Middle frontal gyrus (tissue), 1 donor: ENCODE results near the gene CYP3A4.
"Not testable (repeated sequence)": the region's sequence is repeated elsewhere in the genome, so short reads cannot be mapped to it uniquely, and the experiment has no call there.

ENCODE experiments used
- DNase-seq: peaks from one replicate; pipeline ENCODE4 v3.0.0-alpha.2; 2015; ENCODE audit warnings: low spot score; ENCODE audit errors: extremely low spot score

Gene CYP3A4

DNA sequence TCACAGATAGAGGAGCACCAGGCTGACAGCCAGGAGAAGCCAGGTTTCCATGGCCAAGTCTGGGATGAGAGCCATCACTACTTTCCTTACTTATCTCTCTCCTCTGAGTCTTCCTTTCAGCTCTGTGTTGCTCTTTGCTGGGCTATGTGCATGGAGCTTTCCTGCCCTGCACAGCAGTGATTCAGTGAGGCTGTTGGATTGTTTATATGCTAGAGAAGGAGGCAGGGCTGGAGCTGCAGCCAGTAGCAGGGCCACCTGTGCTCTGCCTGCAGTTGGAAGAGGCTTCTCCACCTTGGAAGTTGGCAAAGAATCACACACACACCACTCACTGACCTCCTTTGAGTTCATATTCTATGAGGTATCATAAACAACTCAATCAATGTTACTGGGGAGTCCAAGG lies at the start of gene CYP3A4:
TSS of gene CYP3A4 (minus strand) at position 178 of the 400 bp plus-strand sequence. CDS start at position 75, 103 bp downstream.
- no peak for DNase-seq

DNA sequence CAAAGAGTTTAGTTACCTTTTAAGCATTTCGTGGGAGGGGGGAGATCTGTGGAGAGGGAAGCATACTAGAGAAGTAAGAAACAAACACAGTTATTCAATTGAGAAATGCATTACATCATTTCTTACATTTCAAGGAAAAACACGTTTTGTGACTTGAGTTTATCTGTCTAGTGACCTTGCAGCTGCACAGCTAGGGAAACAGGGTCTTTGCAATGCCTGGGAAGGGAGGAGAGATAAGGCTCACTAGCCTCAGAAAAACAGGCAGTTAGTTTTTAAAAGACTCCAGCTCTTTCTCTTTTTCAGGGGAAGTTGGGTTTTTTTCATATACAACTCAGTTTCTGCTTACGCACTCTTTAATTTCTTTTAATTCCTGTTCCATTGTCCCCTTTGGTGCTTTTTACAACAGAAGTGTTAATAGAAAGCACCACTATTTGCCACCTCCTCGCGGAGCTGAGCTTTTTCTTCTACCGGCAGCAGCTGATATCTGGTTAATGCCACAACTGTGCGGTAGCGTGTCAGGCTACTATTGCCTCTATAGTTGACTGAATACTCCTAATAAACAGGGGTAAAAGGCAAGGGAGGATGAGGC lies 49.4 kb upstream of the CYP3A4 start:
- DNase-seq = no peak

- DNase-seq = no peak
Observed at GRCh38 chr7:99831595-99831994, 47.6 kb upstream of the CYP3A4 start.

DNA sequence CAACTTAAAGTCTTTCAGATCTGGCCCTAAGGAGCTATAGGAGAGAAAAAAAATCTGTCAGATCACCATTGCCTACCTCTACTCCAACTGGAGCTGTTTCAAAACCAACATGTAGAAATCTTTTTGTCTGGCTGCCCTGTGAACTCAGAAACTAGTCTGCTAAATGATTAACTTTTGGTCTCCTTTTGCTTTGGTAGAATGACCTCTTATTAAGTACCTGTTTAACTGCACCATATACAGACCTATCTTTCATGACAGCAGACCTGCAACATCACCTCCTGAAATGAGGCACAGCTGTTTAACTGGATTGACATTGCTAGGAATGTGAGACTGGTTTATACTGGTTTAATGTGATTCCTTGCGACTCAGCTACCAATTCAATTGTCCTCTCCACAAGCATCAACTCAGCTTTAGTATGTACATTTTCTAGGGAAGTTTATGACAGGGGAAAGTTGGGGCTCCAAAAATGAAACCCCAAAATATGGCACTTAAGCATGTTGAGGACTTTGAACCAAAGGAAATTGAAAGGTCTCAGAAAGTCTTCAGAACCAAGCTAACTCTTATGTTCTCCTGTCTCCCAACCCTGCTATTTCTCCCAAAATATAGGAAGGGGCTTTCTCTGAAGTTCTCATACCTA lies 45.7 kb upstream of the CYP3A4 start:
- no peak for DNase-seq

- DNase-seq = no peak
Observed at GRCh38 chr7:99828811-99829210, 44.8 kb upstream of the CYP3A4 start.

GRCh38 chr7:99827040-99827778 lies 43.2 kb upstream of the CYP3A4 start:
- DNase-seq = no peak

DNA sequence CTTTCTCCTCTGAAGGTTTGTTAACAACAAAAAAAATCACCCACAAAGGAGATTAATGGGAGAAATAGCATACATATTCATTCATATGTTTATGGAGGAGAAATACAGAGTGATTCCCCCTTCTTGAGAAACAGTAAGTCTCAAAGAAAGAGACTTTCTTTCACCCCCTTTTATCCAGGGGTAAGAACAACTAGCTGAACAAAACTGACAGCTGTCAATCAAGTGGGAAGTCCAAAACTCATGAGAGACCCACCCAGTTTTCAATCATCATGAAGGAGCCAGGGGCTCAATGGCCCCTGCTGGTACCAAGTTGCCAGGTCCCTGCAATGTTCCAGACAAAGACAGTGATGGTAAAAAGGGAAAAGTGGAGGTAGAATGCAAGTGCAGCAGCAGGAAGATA lies 41.9 kb upstream of the CYP3A4 start:
- no peak for DNase-seq

GRCh38 chr7:99825452-99825851 lies 41.5 kb upstream of the CYP3A4 start:
- DNase-seq = no peak

GRCh38 chr7:99824091-99824490 lies 40.1 kb upstream of the CYP3A4 start:
- no peak for DNase-seq

DNA sequence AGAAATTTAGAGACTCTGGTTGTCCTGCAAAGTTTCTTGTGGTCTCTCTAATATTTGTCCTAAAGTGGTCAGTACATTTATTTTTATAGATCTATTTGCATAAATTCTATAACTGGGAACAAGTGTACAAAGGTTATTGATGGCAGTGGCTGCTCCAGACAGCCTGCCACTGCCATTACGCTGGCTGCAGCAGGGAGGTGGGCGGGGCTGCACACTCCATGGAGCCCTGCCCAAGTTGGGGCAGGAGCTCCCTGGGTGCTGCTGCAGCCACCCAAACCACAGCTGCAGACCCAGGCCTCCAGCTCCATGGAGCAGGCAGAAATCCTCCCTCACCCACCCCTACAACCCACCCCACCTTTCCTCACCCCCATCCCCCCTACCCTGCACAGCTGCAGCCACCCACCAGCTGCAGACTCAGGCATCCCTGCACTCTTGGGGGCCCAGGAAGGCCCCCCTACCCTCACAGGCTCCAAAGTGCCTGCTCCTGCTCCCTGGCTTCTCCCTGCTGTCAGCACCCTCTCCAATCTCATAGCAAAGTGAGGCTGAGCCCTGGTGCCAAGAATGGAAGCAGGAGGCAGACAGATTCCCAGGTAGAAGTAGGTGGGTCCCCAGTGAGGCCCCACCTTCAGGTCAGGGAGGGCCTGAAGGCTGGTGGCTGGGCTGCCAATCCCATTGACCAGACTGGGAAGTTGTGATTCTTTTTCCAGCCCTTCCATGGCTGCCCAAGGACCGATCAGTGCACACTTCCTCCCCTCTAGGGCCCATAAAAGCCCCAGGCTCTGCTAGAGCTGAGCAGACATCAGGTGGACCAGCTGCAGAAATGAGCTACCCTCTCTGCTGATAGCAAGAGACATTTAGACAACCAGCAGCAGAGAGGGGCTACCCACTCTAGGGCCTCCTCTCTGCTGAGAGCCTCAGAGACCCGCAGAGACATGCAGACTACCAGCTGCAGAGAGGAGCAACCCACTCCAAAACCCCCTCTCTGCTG lies 39.0 kb upstream of the CYP3A4 start:
- DNase-seq = no peak

DNA sequence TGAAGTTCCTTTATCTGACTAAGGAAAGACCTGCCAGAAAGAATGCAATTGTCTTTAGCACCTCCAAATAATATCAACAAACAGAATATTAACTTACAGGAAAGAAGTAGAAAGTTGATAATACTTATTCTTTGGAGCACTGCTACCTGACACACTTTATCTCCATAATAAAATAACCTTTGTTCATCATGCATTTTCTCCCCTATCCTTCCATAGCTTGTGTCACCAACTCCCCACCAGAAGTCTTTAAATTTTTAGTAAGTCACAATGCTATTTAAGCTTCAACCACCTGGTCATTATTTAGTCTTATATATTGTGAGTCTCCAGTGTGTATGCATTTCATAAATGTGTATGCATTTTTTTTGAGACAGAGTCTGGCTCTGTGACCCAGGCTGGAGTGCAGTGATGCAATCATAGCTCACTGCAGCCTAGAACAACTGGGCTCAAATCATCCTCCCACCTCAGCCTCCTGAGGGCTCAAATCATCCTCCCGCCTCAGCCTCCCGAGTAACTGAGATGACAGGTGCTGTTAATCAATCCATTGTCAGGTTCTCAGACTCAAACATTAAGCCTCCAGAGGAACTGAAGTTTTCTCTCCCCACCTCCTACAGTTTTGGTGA lies 36.5 kb upstream of the CYP3A4 start:
- no peak for DNase-seq

- no peak for DNase-seq
Observed at GRCh38 chr7:99808766-99809165, 24.8 kb upstream of the CYP3A4 start.

DNA sequence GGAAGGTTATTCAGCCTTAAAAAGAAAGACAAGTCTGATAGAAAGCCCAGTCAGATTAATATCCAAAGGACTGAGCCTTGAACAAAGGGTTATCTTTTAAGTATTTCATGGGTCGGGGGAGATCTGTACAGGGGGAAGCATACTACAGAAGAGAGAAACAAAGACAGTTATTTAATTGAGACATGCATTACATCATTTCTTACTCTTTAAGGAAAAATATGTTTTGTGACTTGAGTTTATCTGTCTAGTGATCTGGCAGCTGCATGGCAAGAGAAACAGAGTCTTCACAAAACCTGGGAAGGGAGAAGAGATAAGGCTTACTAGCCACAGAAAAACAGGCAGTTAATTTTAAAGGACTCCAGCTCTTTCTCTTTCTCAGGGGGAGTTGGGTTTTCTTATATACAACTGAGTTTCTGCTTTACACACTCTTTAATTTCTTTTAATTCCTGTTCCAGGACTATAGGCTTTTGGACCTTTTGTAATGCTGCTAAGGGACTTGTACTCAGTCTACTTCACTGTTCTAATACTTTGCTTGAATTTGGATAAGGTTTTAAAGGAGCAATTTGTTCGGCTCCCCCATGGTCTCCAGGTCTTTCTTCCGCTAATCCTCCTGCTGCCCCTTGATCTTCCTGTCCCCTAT lies 23.0 kb upstream of the CYP3A4 start:
- DNase-seq = no peak

DNA sequence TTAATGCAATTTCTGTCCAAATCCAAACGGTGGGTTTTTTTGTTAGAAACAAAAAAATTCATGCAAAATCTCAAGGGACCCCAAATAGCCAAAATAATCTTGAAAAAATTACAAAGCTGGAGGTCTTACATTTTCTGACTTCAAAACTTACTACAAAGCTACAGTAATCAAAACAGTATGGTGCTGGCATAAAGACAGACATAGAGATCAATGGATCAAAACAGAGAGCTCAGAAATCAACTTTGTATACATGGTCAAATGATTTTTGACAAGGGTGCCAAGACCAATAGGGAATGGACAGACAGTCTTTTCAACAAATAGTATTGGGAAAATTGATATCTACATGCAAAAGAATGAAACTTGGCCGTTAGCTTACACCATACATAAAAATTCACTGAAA lies 21.7 kb upstream of the CYP3A4 start:
- no peak for DNase-seq

DNA sequence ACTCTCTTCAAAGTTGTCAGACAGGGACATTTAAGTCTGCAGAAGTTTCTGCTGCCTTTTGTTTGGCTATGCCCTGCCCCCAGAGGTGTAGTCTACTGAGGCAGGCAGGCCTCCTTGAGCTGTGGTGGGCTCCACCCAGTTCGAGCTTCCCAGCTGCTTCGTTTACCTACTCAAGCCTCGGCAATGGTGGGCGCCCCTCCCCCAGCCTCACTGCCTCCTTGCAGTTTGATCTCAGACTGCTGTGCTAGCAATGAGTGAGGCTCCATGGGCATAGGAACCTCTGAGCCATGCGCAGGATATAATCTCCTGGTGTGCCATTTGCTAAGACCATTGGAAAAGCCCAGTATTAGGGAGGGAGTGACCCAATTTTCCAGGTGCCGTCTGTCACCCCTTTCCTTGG lies 19.1 kb upstream of the CYP3A4 start:
- DNase-seq = not testable (repeated sequence)

- DNase-seq = not testable (repeated sequence)
Observed at GRCh38 chr7:99801407-99801806, 17.4 kb upstream of the CYP3A4 start.

DNA sequence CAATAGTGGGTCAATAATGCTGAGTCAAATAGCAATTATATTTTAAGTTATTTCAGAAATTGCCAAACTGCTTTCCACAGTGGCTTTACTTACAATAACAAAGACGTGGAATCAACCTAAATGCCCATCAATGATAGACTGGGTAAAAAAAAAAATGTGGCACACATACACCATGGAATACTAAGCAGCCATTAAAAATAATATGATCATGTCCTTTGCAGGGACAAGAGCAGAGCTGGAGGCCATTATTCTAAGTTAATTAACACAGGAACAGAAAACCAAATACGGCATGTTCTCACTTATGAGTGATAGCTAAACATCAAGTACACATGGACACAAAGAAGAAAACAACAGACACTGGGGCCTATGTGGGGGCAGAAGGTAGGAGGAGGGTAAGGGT lies 15.0 kb upstream of the CYP3A4 start:
- DNase-seq = no peak

GRCh38 chr7:99795864-99796263 lies 11.9 kb upstream of the CYP3A4 start:
- not testable (repeated sequence) for DNase-seq

- DNase-seq = no peak
Observed at GRCh38 chr7:99794585-99795502, 10.9 kb upstream of the CYP3A4 start.
